CMK (cell line): ENCODE measurements around the gene PRKCE.
A peak's percentile ranks its signal among the peaks of the same experiment; 100 is the strongest.

Experiments used
- DNase-seq: peaks from one replicate; pipeline ENCODE4 v3.0.0-alpha.2; 2010; ENCODE audit warnings: low read depth

Gene PRKCE

GRCh38 chr2:45755585-45756335 lies 104.3 kb downstream of the PRKCE start:
- DNase-seq, result no peak

DNA sequence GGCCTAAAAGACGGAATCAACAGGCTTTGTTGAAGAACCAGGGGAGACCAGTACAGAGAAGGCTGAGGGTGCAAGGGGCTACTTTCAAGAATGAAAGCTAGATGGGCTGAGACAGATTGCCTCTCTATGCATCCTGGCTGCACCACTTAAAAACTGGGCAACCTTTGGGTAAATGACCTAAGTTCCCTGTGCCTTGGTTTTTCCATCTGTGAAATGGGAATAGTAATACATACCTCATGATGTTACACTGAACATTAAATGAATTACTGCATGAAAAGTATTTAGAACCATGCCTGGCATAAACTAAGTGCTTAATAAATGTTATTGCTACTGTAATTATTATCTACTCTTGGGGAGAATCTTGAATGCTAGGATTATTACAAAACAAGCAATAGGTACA lies 106.5 kb downstream of the PRKCE start:
- DNase-seq, result no peak

DNA sequence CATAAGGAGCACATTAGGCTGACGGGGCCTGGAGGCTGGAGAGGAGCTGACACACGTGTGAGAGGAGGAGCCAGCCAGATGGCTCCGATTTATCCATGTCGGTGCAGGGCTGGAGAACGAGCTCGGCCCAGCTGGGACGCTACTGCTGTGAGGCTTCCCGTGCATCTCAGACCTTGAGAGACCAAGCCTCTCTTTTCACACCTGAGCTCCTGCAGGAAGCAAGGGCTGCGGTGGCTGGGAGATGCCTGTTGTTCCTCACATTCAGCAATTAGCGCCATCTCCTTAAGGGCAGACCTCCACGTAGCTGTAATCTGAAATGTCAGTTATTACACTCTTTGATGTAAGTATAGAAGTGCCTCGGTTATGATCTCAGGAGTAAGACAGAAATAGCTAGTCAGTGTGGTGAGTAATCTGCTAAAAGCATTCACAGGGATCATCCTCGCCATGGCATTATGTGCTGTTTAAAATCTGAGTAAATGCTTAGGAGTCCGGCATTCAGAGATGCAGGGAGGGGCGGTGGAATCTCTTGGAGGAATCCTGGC lies 107.9 kb downstream of the PRKCE start:
- DNase-seq, result no peak

GRCh38 chr2:45761635-45762034 lies 110.2 kb downstream of the PRKCE start:
- peak; percentile 20 for DNase-seq

- no peak for DNase-seq
These were observed 111.8 kb downstream of the PRKCE start for GRCh38 chr2:45763255-45763654.

DNA sequence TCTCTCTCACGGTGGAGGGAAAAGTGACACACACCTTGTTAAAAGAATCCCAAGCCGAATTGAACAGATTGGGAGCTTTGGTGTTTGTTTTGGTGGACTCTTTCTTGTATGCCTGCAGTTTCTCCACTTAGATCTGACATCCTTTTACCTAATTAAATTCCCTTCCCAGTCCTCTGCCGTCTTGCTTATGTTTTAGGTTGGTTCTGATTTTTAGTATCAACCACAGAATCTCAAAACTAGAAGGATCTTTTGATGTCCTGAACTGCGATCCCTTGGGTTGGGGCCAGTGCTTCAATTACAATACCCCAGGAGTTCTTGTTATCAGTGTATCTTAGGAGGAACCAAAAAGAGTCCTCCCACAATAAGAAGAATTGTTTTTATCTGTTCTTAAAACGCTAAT lies 112.3 kb downstream of the PRKCE start:
- no peak for DNase-seq

DNA sequence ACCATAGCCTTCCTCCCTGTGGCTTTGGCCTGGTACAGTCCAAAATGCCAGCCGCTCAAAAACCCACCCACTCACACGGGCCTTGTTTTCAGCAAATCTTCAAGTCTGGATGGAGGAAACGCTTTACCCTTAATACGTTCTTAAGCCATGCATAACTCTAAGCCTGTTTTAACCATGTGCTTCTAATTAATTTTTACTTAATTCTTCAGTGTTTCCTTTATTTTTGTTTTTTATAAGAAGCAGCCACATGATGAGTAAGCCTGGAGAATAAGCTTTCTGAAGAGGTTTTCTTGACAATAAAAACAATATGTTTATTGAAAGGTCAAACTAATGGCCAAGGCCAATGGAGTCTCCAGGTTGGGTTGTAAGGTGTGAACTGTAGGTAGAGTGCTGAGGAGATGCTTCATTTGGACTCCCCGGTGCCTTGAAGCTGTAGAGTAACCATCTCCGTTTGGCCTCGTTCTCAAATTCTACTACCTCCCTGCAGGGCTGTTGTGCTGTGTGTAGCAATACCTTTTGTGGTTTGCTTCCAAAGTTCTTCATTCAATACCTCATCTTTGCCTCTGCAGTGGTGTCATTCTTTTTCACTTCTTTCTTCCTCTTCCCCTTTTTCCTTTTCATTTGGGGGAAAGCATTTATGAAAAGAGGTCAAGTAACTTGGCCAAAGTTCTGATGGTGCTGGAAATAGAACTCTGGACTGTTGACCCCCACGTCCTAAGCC lies 113.7 kb downstream of the PRKCE start:
- no peak for DNase-seq

GRCh38 chr2:45765728-45766254 lies 114.3 kb downstream of the PRKCE start:
- DNase-seq, result no peak

GRCh38 chr2:45768208-45768607 lies 116.7 kb downstream of the PRKCE start:
- no peak for DNase-seq

DNA sequence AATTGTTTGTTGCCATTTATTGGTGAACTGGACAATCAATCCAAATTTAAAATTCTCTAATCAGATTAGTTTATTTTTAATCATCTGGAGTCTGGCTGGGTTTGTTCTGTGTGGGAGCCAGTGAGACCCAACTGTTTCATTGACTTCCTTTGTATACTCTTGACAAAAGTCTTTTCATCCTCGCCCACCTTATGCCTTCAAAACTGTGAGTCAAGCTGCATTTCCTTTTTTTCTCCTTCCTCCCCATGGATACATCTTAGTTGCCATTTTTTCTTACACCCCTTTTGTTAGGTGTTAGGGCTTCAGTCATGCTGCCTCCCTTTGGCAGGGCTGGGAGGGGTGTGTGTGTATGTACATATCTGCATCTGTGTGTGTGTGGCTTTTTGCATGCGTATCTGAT lies 117.6 kb downstream of the PRKCE start:
- DNase-seq, result no peak

DNA sequence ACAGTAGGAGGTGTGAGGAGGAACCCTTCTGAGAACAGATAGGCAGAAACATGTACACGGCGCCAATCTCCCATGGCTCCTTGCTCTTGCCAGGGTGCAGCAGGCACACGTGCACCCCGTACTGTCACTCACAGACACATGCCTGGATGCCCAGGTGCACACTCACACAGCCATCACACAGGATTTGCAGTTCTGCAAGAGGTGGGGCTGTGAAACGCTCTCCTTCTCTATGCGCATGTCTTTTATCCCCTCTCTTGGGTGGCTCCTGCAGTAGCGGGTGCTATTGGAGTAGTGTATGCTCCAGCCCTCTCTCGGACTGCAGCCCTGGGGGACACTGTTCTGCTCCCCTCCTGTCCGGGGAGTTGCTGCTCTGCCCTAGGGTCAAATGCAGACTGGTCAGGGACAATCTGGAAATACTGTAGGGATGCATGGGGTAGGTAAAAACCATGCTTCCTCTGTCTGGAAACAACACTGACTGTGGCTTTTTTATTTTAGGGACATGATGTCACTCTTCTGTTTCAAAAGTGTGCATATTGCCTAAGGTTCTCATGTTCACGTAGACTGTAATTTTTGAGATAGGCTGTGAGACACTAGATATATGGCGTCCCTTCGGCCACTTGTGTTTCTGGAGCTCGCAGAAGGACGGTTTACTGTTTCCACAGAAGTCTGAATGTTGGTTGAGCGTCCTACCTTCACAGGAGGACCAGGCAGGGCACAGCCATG lies 118.5 kb downstream of the PRKCE start:
- DNase-seq, result no peak

GRCh38 chr2:45770811-45771210 lies 119.3 kb downstream of the PRKCE start:
- DNase-seq, result no peak

- DNase-seq, result no peak
These were observed 119.8 kb downstream of the PRKCE start for GRCh38 chr2:45771261-45771660.

DNA sequence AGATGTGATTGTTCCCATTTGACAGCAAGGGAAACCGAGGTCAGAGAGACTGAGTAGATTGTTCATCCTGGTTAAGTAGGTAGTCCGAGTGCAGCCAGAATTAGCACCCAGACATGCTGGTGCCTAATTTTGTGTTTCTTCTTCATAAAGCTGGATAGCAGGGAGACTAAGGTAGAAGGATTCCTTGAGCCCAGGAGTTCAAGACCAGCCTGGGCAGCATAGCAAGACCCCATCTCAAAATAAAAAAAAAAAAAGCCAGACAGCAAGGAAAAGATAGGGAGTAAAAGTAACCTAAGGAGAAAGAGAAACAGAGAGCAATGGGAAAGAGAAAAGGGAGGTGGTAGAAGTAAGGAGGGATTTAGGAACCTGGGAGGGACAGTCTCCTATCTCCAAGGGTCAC lies 120.6 kb downstream of the PRKCE start:
- DNase-seq, result no peak

DNA sequence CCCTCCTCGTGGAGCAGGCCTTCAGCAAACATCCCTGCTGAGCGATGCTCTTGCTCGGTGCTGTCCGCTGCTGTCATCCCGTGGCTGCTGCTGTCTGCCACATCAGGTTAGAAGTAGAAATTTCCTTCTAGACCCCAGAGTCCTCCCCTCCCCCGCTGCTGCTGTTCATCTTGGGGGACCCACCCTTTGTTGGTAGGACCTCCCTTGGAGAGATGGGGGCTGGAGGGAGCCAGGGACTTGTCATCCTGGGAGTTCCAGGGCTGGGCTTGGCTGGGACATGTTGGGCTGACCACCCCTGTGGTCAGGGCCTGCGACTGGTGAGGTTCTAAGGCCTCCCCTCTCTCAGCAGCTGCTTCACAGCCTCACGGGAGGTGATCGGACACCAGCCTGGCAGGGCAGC lies 122.4 kb downstream of the PRKCE start:
- no peak for DNase-seq

- DNase-seq, result no peak
These were observed 123.3 kb downstream of the PRKCE start for GRCh38 chr2:45774688-45775244.

- no peak for DNase-seq
These were observed 124.9 kb downstream of the PRKCE start for GRCh38 chr2:45776160-45776955.

DNA sequence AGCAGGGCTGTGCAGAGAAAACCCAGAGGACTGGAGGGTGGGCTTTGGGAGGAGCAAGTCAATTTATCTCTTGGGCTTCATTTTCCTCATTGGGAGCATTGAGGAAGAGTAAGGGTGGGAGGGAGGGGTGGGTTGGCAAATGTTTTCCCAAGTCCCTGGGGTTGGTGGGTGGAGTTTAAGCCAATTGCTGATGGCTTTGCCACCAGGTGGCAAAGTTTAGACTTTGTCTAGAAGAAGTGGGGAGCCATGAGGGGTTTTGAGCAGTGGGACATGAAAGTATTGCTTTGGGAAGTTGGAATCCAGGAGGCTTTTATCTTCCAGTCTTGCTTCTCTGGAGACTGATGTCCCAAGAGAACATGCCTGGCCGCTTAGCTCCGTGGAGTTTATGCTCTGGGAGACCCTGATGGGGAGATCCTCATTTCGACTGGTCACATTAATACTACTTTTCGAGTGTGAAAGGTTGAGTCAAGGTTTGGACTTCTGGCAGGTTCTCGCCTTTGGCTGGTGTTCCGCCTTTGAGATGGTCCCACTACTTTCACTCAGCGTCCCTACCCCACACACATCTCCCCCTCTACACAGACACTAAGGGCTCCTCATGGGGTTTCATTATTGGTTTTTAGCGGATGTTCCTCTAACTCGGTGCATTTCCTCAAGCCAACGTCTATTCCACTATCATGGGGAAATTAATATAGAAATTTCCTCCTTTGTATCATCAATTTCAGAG lies 126.7 kb downstream of the PRKCE start:
- DNase-seq, result no peak

GRCh38 chr2:45778720-45779171 lies 127.3 kb downstream of the PRKCE start:
- DNase-seq, result peak; percentile 33
